HepG2 (cell line): ENCODE results near the gene SLC2A4. TPM values are rescaled to one million over a fixed set of nuclear protein-coding genes. Genes with fewer than 3 reads are reported as not detected.

ENCODE experiments used
- ATRX ChIP-seq: sonication (generic); formaldehyde crosslinking; IDR thresholded peaks from 2 replicates; pipeline ENCODE4 v1.4.0; 2020; ENCODE audit warnings: missing genetic modification reagents, borderline replicate concordance
- CAMTA2 ChIP-seq: sonication (generic); formaldehyde crosslinking; IDR thresholded peaks from 2 replicates; pipeline ENCODE4 v1.4.0; 2020; ENCODE audit warnings: mild to moderate bottlenecking, missing genetic modification reagents, borderline replicate concordance
- EED ChIP-seq: sonication (generic); formaldehyde crosslinking; IDR thresholded peaks from 2 replicates; pipeline ENCODE4 v1.5.0; 2020; ENCODE audit warnings: mild to moderate bottlenecking, missing genetic modification reagents
- FOXK1 ChIP-seq: sonication (generic); formaldehyde crosslinking; IDR thresholded peaks from 2 replicates; pipeline ENCODE4 v1.4.0; 2020; ENCODE audit warnings: low read depth, missing genetic modification reagents, borderline replicate concordance
- GPN1 ChIP-seq: sonication (generic); formaldehyde crosslinking; IDR thresholded peaks from 2 replicates; pipeline ENCODE4 v1.5.1; 2020; ENCODE audit warnings: missing genetic modification reagents, borderline replicate concordance
- HNF4G ChIP-seq, 2 experiments: sonication (generic) in 1 of 2; formaldehyde crosslinking in 1 of 2; IDR thresholded peaks; 2 replicates each; pipeline versions ENCODE4 v1.4.0 to v1.6.1; 2011 to 2020; ENCODE audit warnings: borderline replicate concordance in 2 of 2, low read depth in 2 of 2, mild to moderate bottlenecking in 2 of 2, low read length in 1 of 2, missing genetic modification reagents in 1 of 2, moderate library complexity in 1 of 2
- MAZ ChIP-seq, 2 experiments: sonication (generic) in 1 of 2; formaldehyde crosslinking in 1 of 2; IDR thresholded peaks; 2 replicates each; pipeline versions ENCODE4 v1.5.0 to v1.6.1; 2012 to 2020; ENCODE audit warnings: low read depth in 2 of 2, mild to moderate bottlenecking in 2 of 2, borderline replicate concordance in 1 of 2, improper control_type of control experiment in 1 of 2, low read length in 1 of 2, missing genetic modification reagents in 1 of 2, moderate library complexity in 1 of 2
- MED8 ChIP-seq: sonication (generic); formaldehyde crosslinking; IDR thresholded peaks from 2 replicates; pipeline ENCODE4 v1.8.1; 2023; ENCODE audit warnings: mild to moderate bottlenecking, missing genetic modification reagents; ENCODE audit not compliant: insufficient replicate concordance
- NKX3-1 ChIP-seq: sonication (generic); formaldehyde crosslinking; IDR thresholded peaks from 2 replicates; pipeline ENCODE4 v1.5.0; 2020; ENCODE audit warnings: missing genetic modification reagents
- RXRA ChIP-seq: sonication (generic); formaldehyde crosslinking; IDR thresholded peaks from 2 replicates; pipeline ENCODE4 v1.5.1; 2020; ENCODE audit warnings: missing genetic modification reagents
- SCMH1 ChIP-seq: sonication (generic); formaldehyde crosslinking; IDR thresholded peaks from 2 replicates; pipeline ENCODE4 v1.9.0; 2021; ENCODE audit warnings: missing genetic modification reagents, mild to moderate bottlenecking, borderline replicate concordance
- STAT5B ChIP-seq: sonication (generic); formaldehyde crosslinking; IDR thresholded peaks from 2 replicates; pipeline ENCODE4 v1.4.0; 2020; ENCODE audit warnings: missing genetic modification reagents
- TP53 ChIP-seq: sonication (generic); formaldehyde crosslinking; conservative IDR thresholded peaks from 2 replicates; pipeline ENCODE4 v1.4.0; 2020; ENCODE audit warnings: missing genetic modification reagents
- ZFAT ChIP-seq: sonication (generic); formaldehyde crosslinking; conservative IDR thresholded peaks from 2 replicates; pipeline ENCODE4 v1.8.1; 2023; ENCODE audit warnings: missing genetic modification reagents, inconsistent platforms
- ZFX ChIP-seq: sonication (generic); formaldehyde crosslinking; IDR thresholded peaks from 2 replicates; pipeline ENCODE4 v1.4.0; 2020; ENCODE audit warnings: mild to moderate bottlenecking, low read depth, missing genetic modification reagents, moderate library complexity
- ZNF282 ChIP-seq: fragments of 450-650 bp; IDR thresholded peaks from 2 replicates; pipeline ENCODE4 v1.6.1; 2018; ENCODE audit not compliant: partially characterized antibody
- ZNF33A ChIP-seq: sonication (generic); formaldehyde crosslinking; IDR thresholded peaks from 2 replicates; pipeline ENCODE4 v1.5.1; 2020; ENCODE audit warnings: missing genetic modification reagents, mild to moderate bottlenecking, moderate library complexity, borderline replicate concordance
- ZNF382 ChIP-seq: sonication (generic); formaldehyde crosslinking; IDR thresholded peaks from 2 replicates; pipeline ENCODE4 v1.5.0; 2020; ENCODE audit warnings: missing genetic modification reagents, mild to moderate bottlenecking, borderline replicate concordance
- ZNF496 ChIP-seq: sonication (generic); formaldehyde crosslinking; IDR thresholded peaks from 2 replicates; pipeline ENCODE4 v1.8.1; 2023; ENCODE audit warnings: mild to moderate bottlenecking, moderate library complexity, missing genetic modification reagents; ENCODE audit not compliant: insufficient replicate concordance
- ZNF549 ChIP-seq: sonication (generic); formaldehyde crosslinking; IDR thresholded peaks from 2 replicates; pipeline ENCODE4 v1.5.0; 2020; ENCODE audit warnings: missing genetic modification reagents
- ZNF572 ChIP-seq: sonication (generic); formaldehyde crosslinking; IDR thresholded peaks from 2 replicates; pipeline ENCODE4 v1.5.1; 2020; ENCODE audit warnings: mild to moderate bottlenecking, missing genetic modification reagents
- ZNF598 ChIP-seq: sonication (generic); formaldehyde crosslinking; IDR thresholded peaks from 2 replicates; pipeline ENCODE4 v1.5.1; 2020; ENCODE audit warnings: mild to moderate bottlenecking, missing genetic modification reagents, borderline replicate concordance
- ZNF616 ChIP-seq: sonication (generic); formaldehyde crosslinking; IDR thresholded peaks from 2 replicates; pipeline ENCODE4 v1.5.0; 2020; ENCODE audit warnings: low read depth, mild to moderate bottlenecking, missing genetic modification reagents
- ZNF619 ChIP-seq: sonication (generic); formaldehyde crosslinking; IDR thresholded peaks from 2 replicates; pipeline ENCODE4 v1.4.0; 2020; ENCODE audit warnings: mild to moderate bottlenecking, missing genetic modification reagents
- ZNF660 ChIP-seq: sonication (generic); formaldehyde crosslinking; IDR thresholded peaks from 2 replicates; pipeline ENCODE4 v1.5.1; 2020; ENCODE audit warnings: mild to moderate bottlenecking, low read depth, missing genetic modification reagents, borderline replicate concordance
- ZNF761 ChIP-seq: sonication (generic); formaldehyde crosslinking; conservative IDR thresholded peaks from 2 replicates; pipeline ENCODE4 v1.4.0; 2020; ENCODE audit warnings: mild to moderate bottlenecking, missing genetic modification reagents
- ZNF772 ChIP-seq: sonication (generic); formaldehyde crosslinking; IDR thresholded peaks from 2 replicates; pipeline ENCODE4 v1.5.0; 2020; ENCODE audit warnings: mild to moderate bottlenecking, missing genetic modification reagents
- ZNF841 ChIP-seq: sonication (generic); formaldehyde crosslinking; IDR thresholded peaks from 2 replicates; pipeline ENCODE4 v1.8.1; 2023; ENCODE audit warnings: missing genetic modification reagents, borderline replicate concordance
- polyA plus RNA-seq, 8 experiments: library from polyadenylated mRNA; depleted of rRNA in 3 of 8; stranded (reverse) in 7 of 8; unstranded in 1 of 8; fragments of >200 nt; fragmentation: Illumina TruSeq in 4 of 8; extraction: Trizol in 4 of 8; gene quantifications; 2 replicates each; pipeline versions ENCODE4 v1.2.1 to v1.2.3, GENCODE V29; 2011 to 2016; ENCODE audit warnings: low read depth in 4 of 8, missing spikeins in 1 of 8, mixed read lengths in 1 of 8; ENCODE audit not compliant: insufficient read depth in 1 of 8
- total RNA-seq, 5 experiments: library from RNA; depleted of rRNA; stranded (reverse); fragments of >200 nt; fragmentation: Illumina TruSeq; extraction: Trizol; gene quantifications; 2 replicates each; pipeline ENCODE4 v1.2.3, GENCODE V29; 2016; ENCODE audit warnings: low read depth in 1 of 5

Gene SLC2A4
- total and polyA plus RNA-seq, 2 of the 13 experiments (the other 11 are each of a cell fraction or from before 2014, with no cell fraction given): 4.9 to 5.8 TPM

- TF ChIP-seq ZNF619 (CRISPR knock-in tag) (no peak), MED8 (CRISPR knock-in tag) (no peak), EED (CRISPR knock-in tag) (no peak), ZNF572 (no peak), ZNF660 (CRISPR knock-in tag) (no peak), SCMH1 (CRISPR knock-in tag) (no peak), GPN1 (CRISPR knock-in tag) (no peak), ZNF549 (CRISPR knock-in tag) (no peak), ZNF282 (no peak), FOXK1 (CRISPR knock-in tag) (peak; percentile 61; the same call in 1 of the 2 replicates), ZNF841 (no peak), ZNF616 (CRISPR knock-in tag) (no peak), RXRA (CRISPR knock-in tag) (no peak), HNF4G (IDR thresholded peaks at IDR 0.05; ENCODE audit: borderline replicate concordance, low read depth, low read length) (no peak), HNF4G (CRISPR knock-in tag; IDR thresholded peaks at IDR 0.05; ENCODE audit: borderline replicate concordance, low read depth) (no peak), ZNF772 (CRISPR knock-in tag) (no peak), ZNF496 (CRISPR knock-in tag) (no peak), ZFX (CRISPR knock-in tag) (no peak), CAMTA2 (no peak), ZNF598 (CRISPR knock-in tag) (0 out of 2 replicates have a peak, but pooled peaks have one; percentile 8), ATRX (no peak), ZNF33A (CRISPR knock-in tag) (no peak), ZNF382 (CRISPR knock-in tag) (no peak), ZNF761 (CRISPR knock-in tag) (no peak), TP53 (CRISPR knock-in tag) (no peak), NKX3-1 (CRISPR knock-in tag) (0 out of 2 replicates have a peak, but pooled peaks have one; percentile 33), ZFAT (no peak), MAZ (IDR thresholded peaks at IDR 0.05; ENCODE audit: borderline replicate concordance, low read depth, low read length) (peak; percentile 25), MAZ (CRISPR knock-in tag; IDR thresholded peaks at IDR 0.05; ENCODE audit: low read depth) (peak; percentile 26; the same call in 1 of the 2 replicates), STAT5B (CRISPR knock-in tag) (no peak)
Observed at GRCh38 chr17:7251661-7252175, 29.8 kb upstream of the SLC2A4 start, which contains the start of gene CTDNEP1 (continued).
